Uterus (tissue), 4 donors: ENCODE results near the gene FDXR. TPM values are rescaled to one million over a fixed set of nuclear protein-coding genes. Genes with fewer than 3 reads are reported as not detected.

ENCODE experiments used
- DNase-seq, 2 donors: peaks; one replicate each; pipeline ENCODE4 v3.0.0-alpha.2; 2019 to 2020
- H3K27ac ChIP-seq, 2 donors: fragments of 200-600 bp; sonication (generic); 1 replicate in 1 of 2; 2 replicates in 1 of 2; pipeline ENCODE4 v1.5.1; 2016 to 2018
- H3K27me3 ChIP-seq, 2 donors: fragments of 200-600 bp; sonication (generic); one replicate each; pipeline ENCODE4 v1.5.1; 2018 to 2019; ENCODE audit warnings: control low read depth in 1 of 2
- H3K36me3 ChIP-seq, 2 donors: fragments of 200-600 bp; sonication (generic); one replicate each; pipeline ENCODE4 v1.5.1; 2019; ENCODE audit warnings: control low read depth in 1 of 2
- H3K4me1 ChIP-seq, 2 donors: fragments of 200-600 bp; sonication (generic); one replicate each; pipeline ENCODE4 v1.5.1; 2018 to 2019; ENCODE audit warnings: control low read depth in 1 of 2
- H3K4me3 ChIP-seq, 2 donors: fragments of 200-600 bp; sonication (generic); 1 replicate in 1 of 2; 2 replicates in 1 of 2; pipeline ENCODE4 v1.5.1; 2018 to 2019; ENCODE audit warnings: mild to moderate bottlenecking in 1 of 2
- H3K9me3 ChIP-seq, 2 donors: fragments of 200-600 bp; sonication (generic); one replicate each; pipeline ENCODE4 v1.5.1; 2019; ENCODE audit warnings: control low read depth in 1 of 2
- POLR2A ChIP-seq, 2 donors: fragments of 450-650 bp; IDR thresholded peaks; one replicate each; pipeline ENCODE4 v1.6.1; 2016; ENCODE audit warnings: antibody characterized with exemption in 2 of 2, mild to moderate bottlenecking in 1 of 2, moderate library complexity in 1 of 2
- intact Hi-C: fragments of 100-400 bp; cut with DNase I; formaldehyde crosslinking; loops from one replicate; pipeline ENCODE4 v1.15.1; 2023; ENCODE audit warnings: low total_unique reads
- total RNA-seq, 4 donors: library from RNA; depleted of rRNA in 3 of 4; stranded (reverse); fragments of >200 nt in 3 of 4; gene quantifications; one replicate each; pipeline versions ENCODE4 v1.1.0 to v1.2.4, GENCODE V29; 2014 to 2023
- TF ChIP-seq, protein P1 (sequence below), 4 experiments: fragments of 200-600 bp in 2 of 4; fragments of 450-650 bp in 2 of 4; sonication (generic) in 2 of 4; IDR thresholded peaks; one replicate each; pipeline ENCODE4 v1.5.1; 2016 to 2019; ENCODE audit warnings: antibody characterized with exemption in 4 of 4, mild to moderate bottlenecking in 2 of 4, moderate library complexity in 1 of 4
- donor health status: DM: yes; HTN: yes; CAD: no.

Gene FDXR
- total RNA-seq, 4 donors from 2014 or later, result 5.1 to 13.4 (median 7.2) TPM; not detected in 1

DNA sequence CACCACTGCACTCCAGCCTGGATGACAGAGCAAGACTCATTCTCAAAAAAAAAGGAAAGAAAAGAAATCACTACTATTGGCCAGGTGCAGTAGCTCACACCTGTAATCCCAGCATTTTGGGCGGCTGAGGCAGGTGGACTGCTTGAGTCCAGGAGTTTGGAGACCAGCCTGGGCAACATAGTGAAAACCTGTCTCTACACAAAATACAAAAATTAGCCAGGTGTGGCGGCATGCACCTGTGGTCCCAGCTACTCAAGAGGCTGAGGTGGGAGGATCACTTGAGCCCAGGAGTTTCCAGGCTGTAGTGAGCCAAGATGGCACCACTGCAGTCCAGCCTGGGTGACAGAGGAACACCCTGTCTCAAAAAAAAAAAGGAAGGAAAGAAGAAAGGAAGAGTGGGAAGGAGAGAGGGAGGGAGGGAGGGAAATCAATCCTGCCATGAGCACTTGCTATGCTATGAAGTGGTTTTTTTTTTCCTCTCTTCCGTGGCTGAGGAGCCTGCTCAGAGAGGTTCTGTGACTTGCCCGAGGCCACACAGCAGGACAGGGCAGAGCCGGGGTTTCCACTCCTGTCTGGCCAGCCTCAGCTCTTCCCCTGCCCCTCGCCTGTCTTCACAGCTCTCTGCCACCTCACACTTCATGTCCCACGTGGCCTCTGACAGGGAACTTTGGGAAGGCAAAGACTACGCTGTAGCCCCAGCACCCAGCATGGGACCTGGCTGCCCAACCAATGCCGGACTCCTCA, 24.0 kb downstream of the FDXR start:
- Histone ChIP-seq H3K4me1 (no peaks in the 10 kb centered on the region), H3K36me3 (no peaks in the 10 kb centered on the region), H3K9me3 (no peaks in the 10 kb centered on the region), H3K27me3 (peaks cover 10 to 24% of the 10 kb centered on the region in 2 donors), H3K4me3 (no peak overlapping the region), H3K27ac (no peak overlapping the region)
- no peak for DNase-seq
- intact Hi-C loops, result no loop called here
- no peak for TF ChIP-seq POLR2A (IDR thresholded peaks at IDR 0.05)
- TF ChIP-seq, protein P1, sequence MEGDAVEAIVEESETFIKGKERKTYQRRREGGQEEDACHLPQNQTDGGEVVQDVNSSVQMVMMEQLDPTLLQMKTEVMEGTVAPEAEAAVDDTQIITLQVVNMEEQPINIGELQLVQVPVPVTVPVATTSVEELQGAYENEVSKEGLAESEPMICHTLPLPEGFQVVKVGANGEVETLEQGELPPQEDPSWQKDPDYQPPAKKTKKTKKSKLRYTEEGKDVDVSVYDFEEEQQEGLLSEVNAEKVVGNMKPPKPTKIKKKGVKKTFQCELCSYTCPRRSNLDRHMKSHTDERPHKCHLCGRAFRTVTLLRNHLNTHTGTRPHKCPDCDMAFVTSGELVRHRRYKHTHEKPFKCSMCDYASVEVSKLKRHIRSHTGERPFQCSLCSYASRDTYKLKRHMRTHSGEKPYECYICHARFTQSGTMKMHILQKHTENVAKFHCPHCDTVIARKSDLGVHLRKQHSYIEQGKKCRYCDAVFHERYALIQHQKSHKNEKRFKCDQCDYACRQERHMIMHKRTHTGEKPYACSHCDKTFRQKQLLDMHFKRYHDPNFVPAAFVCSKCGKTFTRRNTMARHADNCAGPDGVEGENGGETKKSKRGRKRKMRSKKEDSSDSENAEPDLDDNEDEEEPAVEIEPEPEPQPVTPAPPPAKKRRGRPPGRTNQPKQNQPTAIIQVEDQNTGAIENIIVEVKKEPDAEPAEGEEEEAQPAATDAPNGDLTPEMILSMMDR (IDR thresholded peaks at IDR 0.05), result no peak

DNA sequence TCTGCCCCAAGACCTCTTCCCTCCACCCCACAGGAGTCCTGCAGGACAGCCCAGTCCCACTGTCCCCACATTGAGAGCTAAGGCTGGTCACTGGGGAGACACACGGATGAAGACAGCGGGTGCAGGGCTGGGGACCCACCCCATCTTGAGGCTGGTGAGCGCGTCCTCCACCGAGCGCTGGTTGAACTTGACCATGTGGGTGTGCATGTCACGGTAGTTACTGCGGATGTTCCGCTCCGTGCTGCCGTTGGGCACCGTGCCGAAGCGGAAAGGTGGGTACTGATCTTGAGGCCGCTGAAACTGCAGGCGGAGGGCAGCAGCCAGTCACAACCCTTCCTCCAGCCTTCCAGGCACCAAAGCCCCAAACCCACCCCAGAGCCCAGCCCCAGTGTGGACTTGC, 26.2 kb downstream of the FDXR start:
- Histone ChIP-seq H3K4me1 (peaks cover 0 to 13% of the 10 kb centered on the region in 2 donors), H3K27me3 (peaks cover 2 to 4% of the 10 kb centered on the region in 2 donors), H3K9me3 (no peaks in the 10 kb centered on the region), H3K27ac (no peak overlapping the region), H3K4me3 (no peak overlapping the region), H3K36me3 (no peaks in the 10 kb centered on the region)
- TF ChIP-seq, protein P1 (IDR thresholded peaks at IDR 0.05), result no peak
- TF ChIP-seq POLR2A (IDR thresholded peaks at IDR 0.05), result no peak
- intact Hi-C loops, result no loop called here
- no peak for DNase-seq

DNA sequence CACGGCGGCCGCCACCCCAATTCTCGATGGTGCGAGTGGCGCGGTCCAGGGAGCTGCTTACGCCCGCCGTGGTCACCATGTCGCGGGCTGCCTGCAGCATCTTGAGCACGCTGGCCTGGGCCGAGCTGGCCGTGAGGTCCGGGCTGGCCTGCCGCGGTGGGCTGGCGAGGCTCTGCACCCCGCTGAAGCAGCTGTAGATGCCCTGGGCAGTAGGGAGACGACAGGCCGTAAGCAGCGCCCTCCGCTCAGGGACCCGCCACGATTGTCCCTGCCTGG, 29.5 kb downstream of the FDXR start:
- H3K27ac ChIP-seq, result no peak overlapping the region

DNA sequence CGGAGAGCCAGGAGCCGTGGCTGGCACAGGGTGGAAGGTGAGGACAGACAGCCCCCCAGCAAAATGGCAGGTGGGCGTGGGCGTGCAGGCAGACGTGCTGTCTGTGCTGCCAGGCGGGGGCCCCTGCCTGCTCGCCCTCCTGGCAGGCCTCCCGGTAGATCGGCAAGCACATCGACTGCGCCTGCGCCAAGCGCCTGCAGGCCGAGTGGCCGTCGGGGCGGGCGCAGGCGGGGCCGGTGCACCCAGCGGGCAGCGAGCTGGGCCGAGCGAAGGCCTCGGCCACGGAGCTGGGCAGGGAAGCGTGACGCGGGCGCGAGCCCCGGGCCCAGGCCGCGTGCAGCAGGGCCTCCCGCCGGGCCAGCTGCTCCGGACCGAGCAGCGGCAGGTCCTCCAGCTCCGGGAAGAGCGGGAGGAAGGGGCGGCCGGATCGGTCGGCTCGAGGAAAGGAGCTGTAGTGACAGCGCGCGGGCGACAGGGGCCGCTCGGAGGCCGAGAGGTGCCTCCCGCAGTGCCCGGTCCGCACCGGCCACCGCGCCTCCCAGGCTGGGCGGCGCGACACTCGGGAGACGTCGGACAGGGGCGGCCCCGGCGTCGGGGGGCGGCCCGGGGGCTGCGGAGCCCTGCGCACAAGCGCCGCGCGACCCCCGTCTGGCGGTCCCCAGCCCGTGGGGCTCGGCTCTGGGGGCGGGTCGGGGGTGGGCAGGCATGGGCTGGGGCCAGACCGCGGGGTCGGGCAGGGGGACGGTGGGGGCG, 30.0 kb downstream of the FDXR start:
- Histone ChIP-seq H3K4me1 (peaks cover 0 to 21% of the 10 kb centered on the region in 2 donors), H3K27ac (peak overlapping the region in 1 of 2 donors; percentile 47), H3K9me3 (no peaks in the 10 kb centered on the region), H3K36me3 (no peaks in the 10 kb centered on the region), H3K27me3 (no peaks in the 10 kb centered on the region), H3K4me3 (peak overlapping the region in 1 of 2 donors; percentile 34)
- TF ChIP-seq, protein P1 (IDR thresholded peaks at IDR 0.05), result peak; percentile 13 to 61 (median 52)
- peak in 1 of 2 donors; percentile 34 for TF ChIP-seq POLR2A (IDR thresholded peaks at IDR 0.05)
- DNase-seq, result peak; percentile 40 to 66
- intact Hi-C loops, result no loop called here

More for the DNA sequence above, 29.5 kb downstream of the FDXR start:
- Histone ChIP-seq H3K36me3 (no peaks in the 10 kb centered on the region), H3K27me3 (no peaks in the 10 kb centered on the region), H3K4me3 (no peak overlapping the region), H3K4me1 (peaks cover 0 to 21% of the 10 kb centered on the region in 2 donors), H3K9me3 (no peaks in the 10 kb centered on the region)
- TF ChIP-seq POLR2A (IDR thresholded peaks at IDR 0.05), result no peak
- TF ChIP-seq, protein P1 (IDR thresholded peaks at IDR 0.05), result no peak
- no peak for DNase-seq
- intact Hi-C loops, result no loop called here

DNA sequence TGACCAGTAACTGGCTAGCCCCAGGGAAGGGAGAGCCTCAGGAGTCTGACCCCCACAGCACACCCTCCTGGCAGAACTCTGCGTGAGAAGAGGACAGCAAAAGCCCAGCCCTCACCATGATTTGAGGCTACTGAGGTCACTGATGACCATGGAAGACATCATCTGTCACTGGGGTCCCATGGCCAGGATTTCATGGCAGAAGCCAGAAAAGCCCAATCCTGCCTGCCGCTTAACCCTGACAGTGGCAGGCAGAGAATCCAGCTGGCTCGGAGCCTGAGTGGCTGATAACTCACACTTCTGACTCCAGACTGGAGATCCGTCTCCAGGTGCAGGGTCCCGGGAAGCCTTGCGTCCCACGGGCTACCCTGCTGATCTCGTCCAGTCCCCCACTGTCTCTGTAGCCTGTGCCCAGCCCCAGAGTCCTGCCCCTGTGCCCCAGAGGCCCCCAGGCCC, 30.6 kb downstream of the FDXR start:
- DNase-seq, result no peak

More for the DNA sequence above, 30.6 kb downstream of the FDXR start:
- intact Hi-C loops, result no loop called here
- no peaks in the 10 kb centered on the region for H3K27me3 ChIP-seq
- peaks cover 0 to 21% of the 10 kb centered on the region in 2 donors for H3K4me1 ChIP-seq
- H3K9me3 ChIP-seq, result no peaks in the 10 kb centered on the region
- TF ChIP-seq, protein P1 (IDR thresholded peaks at IDR 0.05), result no peak
- no peak for TF ChIP-seq POLR2A (IDR thresholded peaks at IDR 0.05)
- H3K27ac ChIP-seq, result peak overlapping the region in 1 of 2 donors; percentile 47
- peak overlapping the region in 1 of 2 donors; percentile 34 for H3K4me3 ChIP-seq
- H3K36me3 ChIP-seq, result no peaks in the 10 kb centered on the region
